RPMI8226 (cell line): ENCODE results near the gene AMOTL2.

ENCODE experiments used
- DNase-seq: peaks from one replicate; pipeline ENCODE4 v3.0.0-alpha.2; 2015

The AMOTL2 gene

GRCh38 chr3:134312873-134313846, 61.1 kb downstream of the AMOTL2 start:
- no peak for DNase-seq

- DNase-seq: no peak
Observed at GRCh38 chr3:134312072-134312872, 62.0 kb downstream of the AMOTL2 start.

- DNase-seq: no peak
Observed at GRCh38 chr3:134311693-134312071, 62.6 kb downstream of the AMOTL2 start.

- DNase-seq: no peak
Observed at GRCh38 chr3:134311265-134311664, 63.0 kb downstream of the AMOTL2 start.

- DNase-seq: peak; percentile 61
Observed at GRCh38 chr3:134309987-134310700, 64.1 kb downstream of the AMOTL2 start.

- peak; percentile 74 for DNase-seq
Observed at GRCh38 chr3:134308350-134308891, 65.8 kb downstream of the AMOTL2 start.

GRCh38 chr3:134307425-134307824, 66.8 kb downstream of the AMOTL2 start:
- DNase-seq: peak; percentile 24

GRCh38 chr3:134306320-134306719, 67.9 kb downstream of the AMOTL2 start:
- no peak for DNase-seq
